SW 1271 (cell line): ENCODE results near the gene PNCK.
A peak's percentile ranks its signal among the peaks of the same experiment; 100 is the strongest.
"Not testable (repeated sequence)": the region's sequence is repeated elsewhere in the genome, so short reads cannot be mapped to it uniquely, and the experiment has no call there.

ENCODE experiments used
- DNase-seq, 2 experiments: peaks; one replicate each; lab custom pipeline; 2025; lab: John Stamatoyannopoulos, UW

The PNCK gene

GRCh38 chrX:153699210-153699783 is 25.7 kb upstream of the PNCK start:
- DNase-seq = not testable (repeated sequence)

GRCh38 chrX:153697924-153698865 is 24.6 kb upstream of the PNCK start:
- DNase-seq = no peak

- DNase-seq = not testable (repeated sequence)
Measured at GRCh38 chrX:153696986-153697722, 23.5 kb upstream of the PNCK start.

GRCh38 chrX:153696538-153696937 is 22.9 kb upstream of the PNCK start:
- not testable (repeated sequence) for DNase-seq

- DNase-seq = no peak
Measured at GRCh38 chrX:153696100-153696499, 22.5 kb upstream of the PNCK start.

- DNase-seq = no peak
Measured at GRCh38 chrX:153694687-153695270, 21.2 kb upstream of the PNCK start.

GRCh38 chrX:153694256-153694655 is 20.6 kb upstream of the PNCK start:
- not testable (repeated sequence) for DNase-seq

- DNase-seq = no peak
Measured at GRCh38 chrX:153693216-153694086, 19.8 kb upstream of the PNCK start.

- DNase-seq = no peak
Measured at GRCh38 chrX:153692611-153693156, 19.1 kb upstream of the PNCK start.

- no peak for DNase-seq
Measured at GRCh38 chrX:153692003-153692402, 18.4 kb upstream of the PNCK start.

GRCh38 chrX:153691032-153691827 is 17.6 kb upstream of the PNCK start:
- not testable (repeated sequence) for DNase-seq

GRCh38 chrX:153690466-153690865 is 16.9 kb upstream of the PNCK start:
- no peak for DNase-seq

- DNase-seq = no peak
Measured at GRCh38 chrX:153689654-153690465, 16.2 kb upstream of the PNCK start.

- DNase-seq = no peak
Measured at GRCh38 chrX:153688911-153689590, 15.4 kb upstream of the PNCK start.

- no peak for DNase-seq
Measured at GRCh38 chrX:153688506-153688905, 14.9 kb upstream of the PNCK start.

GRCh38 chrX:153688071-153688470 is 14.5 kb upstream of the PNCK start:
- no peak for DNase-seq

GRCh38 chrX:153687121-153688039 is 13.8 kb upstream of the PNCK start, which contains the start of gene SLC6A8:
Gene SLC6A8 (plus strand): TSS chrX:153687926. CDS start chrX:153688575, 649 bp downstream.
- peak in 1 of 2 experiments; percentile 54 for DNase-seq
